Ovary (tissue), 9 donors: ENCODE measurements around the gene MAP1B. TPM values are rescaled to one million over a fixed set of nuclear protein-coding genes. Genes with fewer than 3 reads are reported as not detected.

Experiments used
- DNase-seq, 5 donors: peaks; one replicate each; pipeline ENCODE4 v3.0.0-alpha.2; 2019 to 2020
- H3K27ac ChIP-seq, 2 donors: fragments of 200-600 bp; one replicate each; pipeline versions ENCODE4 v1.5.1 to v1.8.0; 2019 to 2022
- H3K27me3 ChIP-seq: fragments of 200-600 bp; one replicate; pipeline ENCODE4 v1.8.0; 2022
- H3K36me3 ChIP-seq: fragments of 200-600 bp; sonication (generic); one replicate; pipeline ENCODE4 v1.5.1; 2019
- H3K4me1 ChIP-seq: one replicate; pipeline ENCODE4 v1.8.1; 2013; ENCODE audit warnings: mild to moderate bottlenecking, moderate library complexity; ENCODE audit not compliant: insufficient read depth
- H3K4me3 ChIP-seq: fragments of 200-600 bp; sonication (generic); one replicate; pipeline ENCODE4 v1.5.1; 2017
- H3K9me3 ChIP-seq, 2 donors: fragments of 200-600 bp in 1 of 2; sonication (generic) in 1 of 2; one replicate each; pipeline versions ENCODE4 v1.5.1 to v1.8.1; 2013 to 2019; ENCODE audit warnings: mild to moderate bottlenecking in 1 of 2, moderate library complexity in 1 of 2
- EP300 ChIP-seq: sonication (generic); formaldehyde crosslinking; IDR thresholded peaks from one replicate; pipeline ENCODE4 v1.6.1; 2017; ENCODE audit warnings: antibody characterized with exemption
- POLR2A ChIP-seq: fragments of 450-650 bp; IDR thresholded peaks from one replicate; pipeline ENCODE4 v1.6.1; 2017; ENCODE audit warnings: antibody characterized with exemption, mild to moderate bottlenecking, moderate library complexity
- WGBS, 3 donors: extraction: QIAGEN DNeasy Blood & Tissue Kit in 1 of 3; methylation state at CpG; one replicate each; pipeline versions ENCODE4 v1.1.5 to v1.1.7; 2013 to 2017; 5-methylcytosine and 5-hydroxymethylcytosine counted together
- intact Hi-C, 4 donors: fragments of 100-400 bp; cut with DNase I; formaldehyde crosslinking; loops; one replicate each; pipeline versions ENCODE4 v1.11.0 to v1.15.1; 2022 to 2023
- polyA plus RNA-seq, 2 donors: library from polyadenylated mRNA; stranded (reverse); fragments of 200-250 nt in 1 of 2; fragments of 350-450 nt in 1 of 2; fragmentation: Illumina TruSeq in 1 of 2; extraction: RNeasy Lipid Tissue Mini Kit (QIAGEN cat#74804) in 1 of 2; gene quantifications; one replicate each; pipeline ENCODE4 v1.2.3, GENCODE V29; 2013 to 2014
- total RNA-seq, 7 donors: library from RNA; depleted of rRNA in 2 of 7; stranded (reverse); fragments of >200 nt in 2 of 7; fragmentation: NEBNext Ultra II Directional in 3 of 7; extraction: Animal tissue kit (Norgen Biotek cat#: 25700) in 3 of 7; gene quantifications; one replicate each; pipeline versions ENCODE4 v1.1.0 to v1.2.4, GENCODE V29; 2016 to 2023
- TF ChIP-seq, protein P1 (sequence below), 3 donors: fragments of 450-650 bp in 2 of 3; fragments of 200-600 bp in 1 of 3; IDR thresholded peaks; one replicate each; pipeline versions ENCODE4 v1.5.1 to v1.8.0; 2016 to 2022; ENCODE audit warnings: antibody characterized with exemption in 3 of 3, mild to moderate bottlenecking in 1 of 3
- donor health status: DM: no; HTN: no; CAD: no; lungs with moderate emphysema.
- donor health status: DM: no; HTN: no; CAD: no.
- donor health status: Bipolar disorder and iron deficiency.
- donor health status: DM: yes; HTN: yes; CAD: no.
- donor health status: DM: no; HTN: no; CAD: no.
- donor health status: DM: yes; HTN: yes; CAD: no.

The MAP1B gene
- total and polyA plus RNA-seq, 9 donors: 4.4 to 126 (median 47.7) TPM

- no peaks in the 10 kb centered on the region for H3K27me3 ChIP-seq
- H3K4me1 ChIP-seq: no peaks in the 10 kb centered on the region
- no peak overlapping the region for H3K4me3 ChIP-seq
- intact Hi-C loops: no loop called here
- no peak for TF ChIP-seq EP300
- TF ChIP-seq, protein P1, sequence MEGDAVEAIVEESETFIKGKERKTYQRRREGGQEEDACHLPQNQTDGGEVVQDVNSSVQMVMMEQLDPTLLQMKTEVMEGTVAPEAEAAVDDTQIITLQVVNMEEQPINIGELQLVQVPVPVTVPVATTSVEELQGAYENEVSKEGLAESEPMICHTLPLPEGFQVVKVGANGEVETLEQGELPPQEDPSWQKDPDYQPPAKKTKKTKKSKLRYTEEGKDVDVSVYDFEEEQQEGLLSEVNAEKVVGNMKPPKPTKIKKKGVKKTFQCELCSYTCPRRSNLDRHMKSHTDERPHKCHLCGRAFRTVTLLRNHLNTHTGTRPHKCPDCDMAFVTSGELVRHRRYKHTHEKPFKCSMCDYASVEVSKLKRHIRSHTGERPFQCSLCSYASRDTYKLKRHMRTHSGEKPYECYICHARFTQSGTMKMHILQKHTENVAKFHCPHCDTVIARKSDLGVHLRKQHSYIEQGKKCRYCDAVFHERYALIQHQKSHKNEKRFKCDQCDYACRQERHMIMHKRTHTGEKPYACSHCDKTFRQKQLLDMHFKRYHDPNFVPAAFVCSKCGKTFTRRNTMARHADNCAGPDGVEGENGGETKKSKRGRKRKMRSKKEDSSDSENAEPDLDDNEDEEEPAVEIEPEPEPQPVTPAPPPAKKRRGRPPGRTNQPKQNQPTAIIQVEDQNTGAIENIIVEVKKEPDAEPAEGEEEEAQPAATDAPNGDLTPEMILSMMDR (IDR thresholded peaks at IDR 0.05): no peak
- no peak for TF ChIP-seq POLR2A
- 72 to 78% (median 75%) methylated on average over 6 of the region's 6 CpGs for WGBS, 3 donors
- no peak for DNase-seq
- H3K27ac ChIP-seq: no peak overlapping the region
- H3K36me3 ChIP-seq: no peaks in the 10 kb centered on the region
- H3K9me3 ChIP-seq: no peaks in the 10 kb centered on the region
Observed at GRCh38 chr5:72231991-72232703, 124.9 kb downstream of the MAP1B start.

GRCh38 chr5:72232838-72233237, 125.6 kb downstream of the MAP1B start:
- TF ChIP-seq, protein P1 (IDR thresholded peaks at IDR 0.05): no peak
- TF ChIP-seq EP300 (no peak), POLR2A (no peak)
- H3K27ac ChIP-seq: no peak overlapping the region

GRCh38 chr5:72233835-72234234, 126.6 kb downstream of the MAP1B start:
- Histone ChIP-seq H3K4me3 (no peak overlapping the region), H3K27me3 (no peaks in the 10 kb centered on the region), H3K27ac (no peak overlapping the region), H3K4me1 (no peaks in the 10 kb centered on the region), H3K36me3 (no peaks in the 10 kb centered on the region), H3K9me3 (no peaks in the 10 kb centered on the region)
- intact Hi-C loops: no loop called here
- TF ChIP-seq, protein P1 (IDR thresholded peaks at IDR 0.05): no peak
- TF ChIP-seq EP300 (no peak), POLR2A (no peak)
- no peak for DNase-seq
- 45 to 61% (median 54%) methylated on average over 1 of the region's 1 CpG for WGBS, 3 donors

More at GRCh38 chr5:72232838-72233237, 125.6 kb downstream of the MAP1B start:
- intact Hi-C loops: no loop called here
- no peak overlapping the region for H3K4me3 ChIP-seq
- WGBS, 3 donors: 31 to 67% (median 44%) methylated on average over 2 of the region's 2 CpGs
- no peak for DNase-seq
- H3K27me3 ChIP-seq: no peaks in the 10 kb centered on the region
- no peaks in the 10 kb centered on the region for H3K36me3 ChIP-seq
- no peaks in the 10 kb centered on the region for H3K9me3 ChIP-seq
- H3K4me1 ChIP-seq: no peaks in the 10 kb centered on the region

DNA sequence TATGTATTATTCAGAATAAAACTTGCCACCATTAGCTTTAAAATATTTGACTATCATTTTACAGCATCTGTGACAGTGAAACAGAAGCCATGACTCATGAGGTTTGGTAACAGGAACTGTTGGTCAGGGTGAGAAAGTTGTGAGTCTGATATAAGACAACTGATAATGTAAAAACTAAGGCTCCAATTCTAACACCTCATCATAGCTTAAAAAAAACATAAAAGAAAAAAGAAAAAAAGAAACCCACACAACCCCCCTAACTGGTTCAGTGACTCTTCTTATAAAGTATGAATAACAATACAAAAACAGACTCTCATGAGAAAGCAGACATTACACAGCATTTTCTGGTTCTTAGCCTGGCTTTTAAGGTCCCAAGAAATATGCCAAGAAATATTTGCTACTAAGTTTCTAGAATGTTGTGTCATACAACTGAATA, 127.0 kb downstream of the MAP1B start:
- intact Hi-C loops: no loop called here
- Histone ChIP-seq H3K27ac (no peak overlapping the region), H3K27me3 (no peaks in the 10 kb centered on the region), H3K4me3 (no peak overlapping the region), H3K36me3 (no peaks in the 10 kb centered on the region), H3K9me3 (no peaks in the 10 kb centered on the region), H3K4me1 (no peaks in the 10 kb centered on the region)
- TF ChIP-seq, protein P1 (IDR thresholded peaks at IDR 0.05): no peak
- no peak for TF ChIP-seq POLR2A
- no peak for TF ChIP-seq EP300
- DNase-seq: no peak
